Erythroblast (primary cell): ENCODE measurements around the gene GLUD1.
"Not testable (repeated sequence)": the region's sequence is repeated elsewhere in the genome, so short reads cannot be mapped to it uniquely, and the experiment has no call there.

Experiments
- GATA1 ChIP-seq: IDR thresholded peaks from 2 replicates; pipeline ENCODE4 v1.6.1; 2011; ENCODE audit warnings: low read depth, mild to moderate bottlenecking, control low read depth, low read length, moderate library complexity
- POLR2A ChIP-seq: IDR thresholded peaks from 2 replicates; pipeline ENCODE4 v1.6.1; 2011; ENCODE audit warnings: mild to moderate bottlenecking, low read length

DNA sequence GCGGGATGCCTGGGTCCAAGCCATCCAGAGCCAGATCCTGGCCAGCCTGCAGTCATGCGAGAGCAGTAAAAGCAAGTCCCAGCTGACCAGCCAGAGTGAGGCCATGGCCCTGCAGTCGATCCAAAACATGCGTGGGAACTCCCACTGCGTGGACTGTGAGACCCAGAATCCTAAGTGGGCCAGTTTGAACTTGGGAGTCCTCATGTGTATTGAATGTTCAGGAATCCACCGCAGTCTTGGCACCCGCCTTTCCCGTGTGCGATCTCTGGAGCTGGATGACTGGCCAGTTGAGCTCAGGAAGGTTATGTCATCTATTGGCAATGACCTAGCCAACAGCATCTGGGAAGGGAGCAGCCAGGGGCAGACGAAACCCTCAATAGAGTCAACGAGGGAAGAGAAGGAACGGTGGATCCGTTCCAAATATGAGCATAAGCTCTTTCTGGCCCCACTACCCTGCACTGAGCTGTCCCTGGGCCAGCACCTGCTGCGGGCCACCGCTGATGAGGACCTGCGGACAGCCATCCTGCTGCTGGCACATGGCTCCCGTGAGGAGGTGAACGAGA, 85.4 kb downstream of the GLUD1 start:
- not testable (repeated sequence) for TF ChIP-seq POLR2A, GATA1
